ENCODE results near the gene KCNJ6.

GRCh38 chr21:37571442-37571841, 344.8 kb downstream of the KCNJ6 start:
- no peak for TF ChIP-seq CTCF (IDR thresholded peaks at IDR 0.05; ENCODE audit: low read depth, low read length, missing input control)
- TF ChIP-seq EGR1 (IDR thresholded peaks at IDR 0.05; ENCODE audit: low read depth in 2 of 2): no peak
- TF ChIP-seq ATF3 (IDR thresholded peaks at IDR 0.05): no peak
- TF ChIP-seq MAX (IDR thresholded peaks at IDR 0.05): no peak
- TF ChIP-seq RAD21 (IDR thresholded peaks at IDR 0.05): no peak
- no peak for TF ChIP-seq FOXA1 (IDR thresholded peaks at IDR 0.05)
- TF ChIP-seq SP1 (IDR thresholded peaks at IDR 0.05): no peak
- TF ChIP-seq TAF1 (conservative IDR thresholded peaks at IDR 0.05): no peak
- TF ChIP-seq GABPA (IDR thresholded peaks at IDR 0.05 in 1 of 2, conservative IDR thresholded peaks at IDR 0.05 in 1 of 2): no peak
- TF ChIP-seq YY1 (IDR thresholded peaks at IDR 0.05): no peak
- no peak for TF ChIP-seq NR2F2 (IDR thresholded peaks at IDR 0.05)
- TF ChIP-seq REST (IDR thresholded peaks at IDR 0.05): no peak
- TF ChIP-seq HNF4G (IDR thresholded peaks at IDR 0.05): no peak

All from liver (tissue), 3 donors.